AG09309 (cell line): ENCODE results near the gene BOD1.
A peak's percentile ranks its signal among the peaks of the same experiment; 100 is the strongest.

Experiments
- DNase-seq: peaks from one replicate; pipeline ENCODE4 v3.0.0-alpha.2; 2010; ENCODE audit warnings: low read depth
- H3K4me3 ChIP-seq: 2 replicates; pipeline ENCODE4 v1.5.1; 2011; ENCODE audit warnings: mild to moderate bottlenecking, low read depth, low read length, moderate library complexity; ENCODE audit not compliant: control insufficient read depth
- TF ChIP-seq, protein P1 (sequence below): IDR thresholded peaks from 2 replicates; pipeline ENCODE4 v1.5.1; 2011; ENCODE audit warnings: mild to moderate bottlenecking, low read depth, low read length, inconsistent platforms; ENCODE audit not compliant: insufficient read depth, control insufficient read depth; ENCODE audit errors: missing control alignments

Gene BOD1

DNA sequence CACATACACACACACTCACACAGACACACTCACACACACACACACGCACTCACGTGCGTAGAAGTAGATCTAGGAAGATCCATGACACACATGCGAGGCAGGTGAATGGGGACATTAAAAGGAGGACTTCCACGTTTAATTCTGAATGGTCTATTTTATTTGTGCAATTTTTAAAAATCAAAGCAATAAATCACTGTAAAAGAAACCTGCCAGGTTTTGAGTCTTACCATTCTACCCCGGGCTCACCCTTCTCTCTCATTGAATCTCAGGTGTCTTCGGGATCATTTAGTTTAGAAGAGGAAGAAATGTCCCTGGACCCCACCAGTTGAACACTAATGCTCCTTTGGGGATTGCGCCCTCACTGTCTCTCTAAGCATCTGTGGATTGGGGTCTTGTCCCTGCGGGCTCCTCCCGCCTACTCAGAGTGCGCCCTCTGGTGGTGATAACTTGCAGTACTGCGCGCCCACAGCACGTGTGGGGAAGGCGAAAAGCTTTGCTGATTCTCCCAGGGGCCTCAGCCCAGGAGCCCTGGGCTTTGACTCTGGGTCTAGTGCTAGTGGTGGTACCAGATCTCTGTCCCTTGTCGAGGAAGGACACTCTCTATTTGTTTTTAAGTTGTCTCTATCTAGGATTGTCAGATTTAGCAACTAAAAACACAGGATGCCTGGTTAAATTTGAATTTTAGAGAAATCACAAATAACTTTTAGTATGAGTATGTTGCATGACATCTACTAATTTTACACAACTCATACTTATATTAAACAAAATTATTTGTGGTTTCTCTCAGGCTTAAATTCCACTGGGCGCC is 34.8 kb downstream of the BOD1 start:
- no peak overlapping the region for H3K4me3 ChIP-seq
- no peak for DNase-seq
- TF ChIP-seq, protein P1, sequence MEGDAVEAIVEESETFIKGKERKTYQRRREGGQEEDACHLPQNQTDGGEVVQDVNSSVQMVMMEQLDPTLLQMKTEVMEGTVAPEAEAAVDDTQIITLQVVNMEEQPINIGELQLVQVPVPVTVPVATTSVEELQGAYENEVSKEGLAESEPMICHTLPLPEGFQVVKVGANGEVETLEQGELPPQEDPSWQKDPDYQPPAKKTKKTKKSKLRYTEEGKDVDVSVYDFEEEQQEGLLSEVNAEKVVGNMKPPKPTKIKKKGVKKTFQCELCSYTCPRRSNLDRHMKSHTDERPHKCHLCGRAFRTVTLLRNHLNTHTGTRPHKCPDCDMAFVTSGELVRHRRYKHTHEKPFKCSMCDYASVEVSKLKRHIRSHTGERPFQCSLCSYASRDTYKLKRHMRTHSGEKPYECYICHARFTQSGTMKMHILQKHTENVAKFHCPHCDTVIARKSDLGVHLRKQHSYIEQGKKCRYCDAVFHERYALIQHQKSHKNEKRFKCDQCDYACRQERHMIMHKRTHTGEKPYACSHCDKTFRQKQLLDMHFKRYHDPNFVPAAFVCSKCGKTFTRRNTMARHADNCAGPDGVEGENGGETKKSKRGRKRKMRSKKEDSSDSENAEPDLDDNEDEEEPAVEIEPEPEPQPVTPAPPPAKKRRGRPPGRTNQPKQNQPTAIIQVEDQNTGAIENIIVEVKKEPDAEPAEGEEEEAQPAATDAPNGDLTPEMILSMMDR, result peak; percentile 85

DNA sequence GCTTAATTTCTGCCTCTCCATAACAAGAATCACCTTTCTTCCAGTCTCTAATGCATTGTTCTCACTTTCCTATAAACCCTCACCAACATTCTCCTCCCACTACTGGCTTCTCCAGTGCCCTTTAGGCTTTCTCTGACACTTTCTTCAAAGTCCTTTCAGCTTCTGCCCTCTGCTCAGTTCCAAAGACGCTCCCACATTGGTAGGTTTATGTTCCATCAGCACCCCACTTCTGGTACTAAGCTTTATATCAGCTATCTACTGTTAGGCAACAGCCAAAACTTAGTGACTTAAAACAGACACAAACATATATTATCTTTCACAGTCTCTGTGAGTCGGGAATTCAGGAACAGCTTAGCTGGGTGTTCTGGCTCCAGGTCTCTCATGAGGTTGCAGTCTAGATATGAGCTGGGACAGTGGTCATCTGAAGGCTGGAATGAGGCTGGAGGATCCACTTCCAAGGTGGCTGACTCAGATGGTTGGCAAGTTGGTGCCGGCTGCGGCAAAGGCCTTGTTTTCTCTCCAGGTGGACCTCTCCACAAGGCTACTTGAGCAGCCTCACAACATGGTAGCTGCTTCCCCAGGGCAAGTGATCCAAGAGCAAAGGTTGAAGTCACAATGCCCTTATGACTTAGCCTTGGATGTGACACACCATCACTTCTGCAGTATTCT is 37.4 kb downstream of the BOD1 start:
- TF ChIP-seq, protein P1, result no peak
- DNase-seq, result no peak
- H3K4me3 ChIP-seq, result no peak overlapping the region

DNA sequence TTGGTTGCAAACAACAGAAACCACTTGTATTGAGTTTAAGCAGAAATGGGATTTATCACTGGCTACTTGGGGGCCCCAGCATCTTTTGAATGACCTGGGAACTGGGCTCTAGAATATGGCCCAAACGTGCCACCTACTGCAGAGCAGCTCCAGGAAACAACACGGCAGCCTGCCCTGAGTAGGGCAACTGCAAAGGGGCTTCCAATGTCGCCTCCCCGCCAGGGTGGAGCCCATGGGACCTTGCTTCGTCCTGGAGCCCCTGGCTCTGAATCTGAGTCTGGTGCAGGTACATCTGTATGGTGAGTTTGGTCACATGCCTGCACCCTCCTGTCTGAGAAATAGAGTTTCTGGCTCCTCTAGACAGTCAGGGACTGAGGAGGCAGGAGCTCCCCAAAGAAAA is 38.6 kb downstream of the BOD1 start:
- TF ChIP-seq, protein P1, result no peak
- DNase-seq, result no peak
- no peak overlapping the region for H3K4me3 ChIP-seq

DNA sequence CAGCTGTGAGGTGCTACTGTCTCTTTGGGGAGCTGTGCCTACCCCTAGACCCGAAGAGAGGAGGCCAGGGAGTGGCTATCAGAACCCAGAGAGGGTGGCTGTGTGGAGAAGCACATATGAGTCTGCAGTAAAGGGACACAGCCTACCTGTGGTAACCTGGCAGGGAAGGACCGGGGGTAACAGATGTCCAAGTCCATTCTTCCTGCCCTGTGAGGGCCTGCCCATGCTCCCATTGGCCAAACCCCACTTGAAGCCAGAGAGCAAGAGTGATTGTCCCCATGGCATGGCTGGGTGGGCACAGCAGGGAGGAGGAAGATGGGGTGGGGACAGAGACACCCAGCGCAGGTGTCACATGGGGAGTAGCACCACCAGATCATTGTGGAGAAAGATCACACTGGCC is 39.3 kb downstream of the BOD1 start:
- no peak for DNase-seq
- H3K4me3 ChIP-seq, result no peak overlapping the region
- TF ChIP-seq, protein P1, result no peak

DNA sequence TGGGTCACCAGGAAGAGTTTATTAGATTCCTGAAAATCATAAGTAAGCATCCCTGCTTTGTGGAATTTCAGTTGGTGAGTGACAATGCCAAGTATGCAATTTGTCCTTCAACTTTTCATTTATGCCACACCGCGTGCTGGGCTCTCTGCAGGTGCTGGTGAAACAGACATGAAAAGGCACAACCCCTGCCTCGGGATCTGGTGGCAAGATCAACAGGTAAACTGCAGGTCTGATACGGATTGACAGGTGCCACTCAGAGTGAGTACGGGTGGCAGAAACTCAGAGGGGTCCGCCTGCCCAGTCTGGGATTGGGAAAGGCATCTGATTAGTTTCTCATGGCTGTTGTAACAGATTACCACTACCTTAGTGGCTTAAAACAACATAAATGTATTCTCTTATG is 40.5 kb downstream of the BOD1 start:
- no peak for DNase-seq
- TF ChIP-seq, protein P1, result no peak
- no peak overlapping the region for H3K4me3 ChIP-seq

DNA sequence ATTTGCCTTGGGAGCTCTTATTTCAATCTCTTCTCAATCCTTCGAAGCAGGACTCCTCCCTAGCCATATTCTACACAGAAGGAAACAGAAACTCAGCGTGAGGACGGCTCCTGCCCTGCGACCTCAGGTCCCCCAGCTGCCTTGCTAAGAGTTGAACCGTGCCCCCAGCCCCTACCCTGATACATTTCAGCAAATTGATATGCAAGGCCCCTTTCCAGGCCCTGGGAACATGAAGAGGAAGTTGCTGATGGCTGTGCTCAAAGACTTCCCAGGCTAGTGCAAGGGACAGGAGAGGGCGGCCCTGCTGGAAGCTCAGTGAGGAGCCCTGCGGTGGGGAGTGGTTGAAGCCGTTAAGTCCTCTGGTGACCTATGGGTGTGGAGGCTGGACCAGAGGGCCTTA is 41.5 kb downstream of the BOD1 start:
- TF ChIP-seq, protein P1, result no peak
- no peak overlapping the region for H3K4me3 ChIP-seq
- no peak for DNase-seq
